Stimulated activated CD8-positive, alpha-beta memory T cell treated with anti-CD3 and anti-CD28 coated beads, Interleukin-15, amount 100 ng/mL, for 48 hours (primary cell): ENCODE measurements around the gene SLC38A8.

Experiments
- DNase-seq, 2 donors: peaks; one replicate each; pipeline ENCODE4 v3.0.0-alpha.2; 2020; ENCODE audit warnings: low read depth in 2 of 2

SLC38A8 gene

GRCh38 chr16:84049403-84050060 is 6.9 kb upstream of the SLC38A8 start:
- no peak for DNase-seq

- DNase-seq: no peak
Measured at GRCh38 chr16:84048871-84049270, 6.3 kb upstream of the SLC38A8 start.

GRCh38 chr16:84048270-84048669 is 5.7 kb upstream of the SLC38A8 start:
- no peak for DNase-seq

- no peak for DNase-seq
Measured at GRCh38 chr16:84047626-84048025, 5.0 kb upstream of the SLC38A8 start.

GRCh38 chr16:84047206-84047605 is 4.6 kb upstream of the SLC38A8 start:
- DNase-seq: no peak

GRCh38 chr16:84045818-84046470 is 3.3 kb upstream of the SLC38A8 start:
- DNase-seq: no peak

- DNase-seq: no peak
Measured at GRCh38 chr16:84045001-84045817, 2.6 kb upstream of the SLC38A8 start.

GRCh38 chr16:84044118-84044488 is 1.5 kb upstream of the SLC38A8 start:
- DNase-seq: no peak

- no peak for DNase-seq
Measured at GRCh38 chr16:84043486-84044117, 1.0 kb upstream of the SLC38A8 start.

GRCh38 chr16:84042879-84043485 is 387 bp upstream of the SLC38A8 start:
- DNase-seq: no peak

- DNase-seq: no peak
Measured at GRCh38 chr16:84041881-84042280, 714 bp downstream of the SLC38A8 start.

GRCh38 chr16:84040823-84041820 is 1.5 kb downstream of the SLC38A8 start:
- DNase-seq: no peak

- DNase-seq: no peak
Measured at GRCh38 chr16:84040226-84040822, 2.3 kb downstream of the SLC38A8 start.

GRCh38 chr16:84039696-84040095 is 2.9 kb downstream of the SLC38A8 start:
- DNase-seq: no peak

GRCh38 chr16:84038469-84038868 is 4.1 kb downstream of the SLC38A8 start:
- DNase-seq: no peak

GRCh38 chr16:84036982-84037425 is 5.6 kb downstream of the SLC38A8 start:
- no peak for DNase-seq

- no peak for DNase-seq
Measured at GRCh38 chr16:84036131-84036530, 6.5 kb downstream of the SLC38A8 start.

GRCh38 chr16:84034516-84034915 is 8.1 kb downstream of the SLC38A8 start:
- no peak for DNase-seq

GRCh38 chr16:84033251-84034195 is 9.1 kb downstream of the SLC38A8 start:
- no peak for DNase-seq
